Adipose tissue (tissue), 3 donors: ENCODE data around the gene KRT17. TPM values are rescaled to one million over a fixed set of nuclear protein-coding genes. Genes with fewer than 3 reads are reported as not detected.

Experiments used
- H3K27ac ChIP-seq: one replicate; pipeline ENCODE4 v1.5.1; 2013; ENCODE audit warnings: low read depth, low read length
- WGBS, 3 donors: extraction: QIAGEN DNeasy Blood & Tissue Kit; methylation state at CpG; one replicate each; pipeline ENCODE4 v1.1.7; 2013; 5-methylcytosine and 5-hydroxymethylcytosine counted together
- polyA plus RNA-seq, 3 donors: library from polyadenylated mRNA; stranded (reverse); fragments of 200-250 nt; gene quantifications; one replicate each; pipeline ENCODE4 v1.2.3, GENCODE V29; 2013
- donor health status: healthy with polysubstance abuse.
- donor health status: Bipolar disorder and iron deficiency.
- donor health status: healthy.

The KRT17 gene
- polyA plus RNA-seq, result under 1 TPM in 2 of 3 donors, not detected in 1; 0.60 to 0.70 TPM

DNA sequence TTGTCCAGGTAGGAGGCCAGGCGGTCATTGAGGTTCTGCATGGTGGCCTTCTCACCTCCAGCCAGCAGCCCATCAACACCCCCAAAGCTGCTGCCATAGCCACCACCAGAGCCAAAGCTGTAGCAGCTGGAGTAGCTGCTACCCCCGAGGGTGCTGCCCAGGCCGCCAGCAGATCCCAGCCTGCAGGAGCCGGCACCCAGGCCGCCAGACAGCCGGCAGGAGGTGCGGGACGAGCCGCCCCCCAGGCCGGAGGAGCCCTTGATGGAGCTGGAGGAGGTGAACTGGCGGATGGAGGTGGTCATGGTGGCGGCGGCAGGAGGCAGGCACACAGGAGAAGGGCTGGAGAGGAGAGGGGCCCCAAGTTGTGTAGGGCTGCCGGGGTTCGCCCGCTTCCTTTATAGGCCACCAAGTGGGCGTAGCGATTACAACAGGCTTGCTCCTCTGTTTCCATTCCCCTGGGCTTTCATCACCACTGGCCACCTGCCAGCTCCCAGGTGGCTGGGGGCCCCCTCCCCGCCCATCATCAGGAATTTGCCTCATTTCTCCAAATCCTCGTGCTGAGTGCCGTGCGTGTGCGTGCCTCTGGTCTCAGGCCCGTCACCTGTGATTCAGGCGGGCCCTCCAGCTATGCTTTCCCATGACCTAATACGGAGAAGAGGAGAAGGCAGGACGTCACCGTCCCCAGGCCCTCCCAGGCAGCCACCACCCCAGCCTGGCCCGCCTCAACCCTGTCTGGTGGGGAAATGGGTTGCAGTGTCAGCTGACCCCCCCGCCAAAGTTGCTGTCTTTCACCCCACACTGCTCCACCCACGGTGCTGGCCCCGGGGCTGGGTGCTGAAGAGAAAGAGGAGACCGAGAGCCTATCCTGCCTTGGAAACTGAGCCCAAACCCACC is at the start of gene KRT17:
TSS of gene KRT17 (minus strand) at position 368 of the 894 bp plus-strand sequence. CDS start at position 302, 66 bp downstream.
- no peak within 1 kb of the TSS for H3K27ac ChIP-seq
- WGBS, 3 donors, result 56 to 62% (median 56%) methylated on average over 30 to 32 of the region's 33 CpGs

DNA sequence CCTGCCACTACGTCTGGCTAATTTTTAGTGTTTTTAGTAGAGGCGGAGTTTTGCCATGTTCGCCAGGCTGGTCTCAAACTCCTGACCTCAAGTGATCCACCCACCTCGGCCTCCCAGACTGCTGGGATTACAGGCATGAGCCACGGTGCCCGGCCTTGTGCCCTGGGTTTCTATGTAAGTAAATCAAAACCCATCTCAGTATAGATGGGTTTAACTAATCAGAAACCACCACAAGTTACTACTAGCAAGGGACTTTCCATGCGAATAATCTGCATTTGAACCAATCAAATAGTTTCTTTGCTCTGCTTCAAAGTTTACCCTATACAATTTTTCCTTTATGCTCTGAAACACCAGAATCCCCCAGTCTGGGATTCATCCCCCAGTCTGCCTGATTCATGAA is 47.8 kb upstream of the KRT17 start:
- WGBS, 3 donors, result 91 to 94% (median 92%) methylated on average over 7 of the region's 7 CpGs
- H3K27ac ChIP-seq, result no peak overlapping the region

- WGBS, 3 donors, result 40 to 54% (median 45%) methylated on average over 23 of the region's 23 CpGs
- no peak overlapping the region for H3K27ac ChIP-seq
Measured at GRCh38 chr17:41667280-41668041, 43.1 kb upstream of the KRT17 start.

- no peak overlapping the region for H3K27ac ChIP-seq
- 0 to 2% (median 1%) methylated on average over 22 to 23 of the region's 23 CpGs for WGBS, 3 donors
Measured at GRCh38 chr17:41666708-41667279, 42.4 kb upstream of the KRT17 start.

DNA sequence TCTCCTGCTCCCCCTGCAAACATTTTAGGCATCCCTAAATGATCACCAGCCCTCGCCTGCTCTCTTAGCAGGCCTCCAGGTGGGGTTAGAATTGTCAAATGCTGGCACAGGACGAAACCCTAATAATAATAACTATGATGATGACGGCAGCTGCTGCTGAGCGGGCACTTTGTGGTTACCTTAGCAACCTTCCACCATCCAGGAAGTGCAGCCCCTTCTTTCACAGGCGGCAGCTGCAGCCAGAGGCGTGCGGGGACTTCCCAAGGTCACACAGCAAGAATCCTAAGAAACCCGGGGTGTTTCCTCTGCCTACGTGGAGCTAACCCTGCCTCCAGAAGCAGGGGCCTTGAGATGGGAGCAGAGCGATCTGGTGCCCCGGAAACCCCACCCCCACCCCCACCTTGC is 41.9 kb upstream of the KRT17 start:
- WGBS, 3 donors, result 2 to 4% (median 4%) methylated on average over 11 of the region's 11 CpGs
- no peak overlapping the region for H3K27ac ChIP-seq

DNA sequence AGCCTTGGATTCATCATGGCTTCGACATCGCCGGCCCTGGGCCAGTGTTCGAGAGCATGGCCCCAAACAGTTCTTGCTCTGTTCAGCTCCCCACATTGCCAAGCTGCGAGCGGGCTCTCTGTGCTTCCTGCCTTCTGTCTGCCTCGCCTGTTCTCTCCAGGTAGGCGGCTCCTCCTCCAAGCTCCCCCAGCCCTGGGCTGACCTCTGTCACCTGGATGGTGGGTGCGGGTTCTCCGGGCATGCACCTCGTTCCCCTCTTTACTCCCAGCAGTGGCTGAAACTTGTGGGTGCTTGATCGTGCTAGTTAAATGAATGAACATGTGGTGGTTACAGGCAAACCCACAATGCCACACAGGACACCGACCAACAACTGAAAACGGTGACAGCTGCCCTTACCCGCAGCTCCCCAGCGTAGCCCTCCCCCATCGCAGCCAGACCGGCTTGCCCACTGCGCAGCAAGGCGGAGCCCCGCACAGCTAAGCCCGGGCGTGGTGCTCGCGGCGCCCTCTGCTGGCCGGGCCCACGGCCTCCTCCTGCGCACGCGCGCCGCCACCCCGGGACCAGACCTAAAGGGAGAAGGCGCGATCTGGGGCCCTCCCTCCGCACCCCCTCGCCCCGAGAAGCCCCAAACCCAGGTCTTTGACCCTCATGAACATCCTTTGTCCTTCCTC is 41.3 kb upstream of the KRT17 start:
- H3K27ac ChIP-seq, result no peak overlapping the region
- WGBS, 3 donors, result 2% methylated on average over 38 to 39 of the region's 39 CpGs

DNA sequence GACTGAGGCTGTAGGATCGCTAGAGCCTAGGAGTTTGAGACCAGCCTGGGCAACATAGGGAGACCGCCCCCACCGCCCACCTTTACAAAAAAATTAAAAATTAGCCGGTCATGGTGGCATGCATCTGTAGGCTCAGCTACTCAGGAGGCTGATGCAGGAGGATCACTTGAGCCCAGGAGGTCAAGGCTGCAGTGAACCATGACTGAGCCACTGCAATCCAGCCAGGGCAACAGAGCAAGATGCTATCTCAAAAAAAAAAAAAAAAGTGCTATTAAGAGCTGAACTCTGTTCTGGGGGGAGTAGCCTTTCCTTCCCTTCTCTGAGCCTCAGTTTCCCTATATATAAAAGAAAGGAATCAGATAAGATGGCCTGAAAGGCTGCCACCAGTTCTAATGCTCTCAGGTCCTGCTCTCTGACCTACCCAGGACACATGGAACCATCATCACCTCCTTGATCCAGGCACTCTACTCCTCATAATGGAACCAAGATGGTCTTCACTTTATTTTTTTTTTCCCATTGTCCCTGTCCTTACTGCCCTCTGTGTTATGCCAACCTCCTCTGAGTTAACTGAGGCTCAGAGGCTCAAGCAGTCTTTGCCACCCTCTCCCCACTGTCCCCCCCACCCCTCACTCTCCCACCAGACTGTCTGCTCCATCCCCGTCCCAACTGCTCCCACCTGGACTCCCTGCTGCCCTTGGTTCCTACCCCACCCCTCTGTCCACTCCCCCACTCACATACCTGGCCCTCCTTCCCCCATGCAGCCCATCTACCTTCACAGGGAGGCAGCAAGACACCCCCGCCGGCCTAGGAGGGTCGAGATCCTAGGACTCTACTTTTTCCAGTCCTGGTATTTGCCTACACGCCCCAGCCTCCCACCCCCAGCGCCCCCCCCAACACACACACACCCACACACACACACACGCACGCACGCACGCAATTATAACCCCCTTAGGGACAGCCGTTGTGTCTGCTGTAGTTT is 40.5 kb upstream of the KRT17 start:
- H3K27ac ChIP-seq, result no peak overlapping the region
- WGBS, 3 donors, result 43 to 51% (median 43%) methylated on average over 13 to 15 of the region's 15 CpGs

DNA sequence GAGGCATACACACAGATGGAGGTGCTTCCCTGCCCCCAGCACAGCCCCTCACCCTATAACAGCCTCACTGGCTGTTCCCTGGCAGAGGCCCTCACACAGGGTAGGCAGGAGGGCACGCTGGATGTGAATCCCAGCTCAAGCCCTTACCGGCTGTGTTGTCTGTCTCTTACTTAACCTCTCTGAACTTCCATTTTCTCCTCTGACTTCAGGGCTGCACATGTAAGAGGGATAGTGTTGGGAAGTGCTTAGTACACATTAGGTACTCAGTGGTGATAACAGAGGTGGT is 39.7 kb upstream of the KRT17 start:
- H3K27ac ChIP-seq, result no peak overlapping the region
- WGBS, 3 donors, result 82 to 88% (median 88%) methylated on average over 2 of the region's 2 CpGs

DNA sequence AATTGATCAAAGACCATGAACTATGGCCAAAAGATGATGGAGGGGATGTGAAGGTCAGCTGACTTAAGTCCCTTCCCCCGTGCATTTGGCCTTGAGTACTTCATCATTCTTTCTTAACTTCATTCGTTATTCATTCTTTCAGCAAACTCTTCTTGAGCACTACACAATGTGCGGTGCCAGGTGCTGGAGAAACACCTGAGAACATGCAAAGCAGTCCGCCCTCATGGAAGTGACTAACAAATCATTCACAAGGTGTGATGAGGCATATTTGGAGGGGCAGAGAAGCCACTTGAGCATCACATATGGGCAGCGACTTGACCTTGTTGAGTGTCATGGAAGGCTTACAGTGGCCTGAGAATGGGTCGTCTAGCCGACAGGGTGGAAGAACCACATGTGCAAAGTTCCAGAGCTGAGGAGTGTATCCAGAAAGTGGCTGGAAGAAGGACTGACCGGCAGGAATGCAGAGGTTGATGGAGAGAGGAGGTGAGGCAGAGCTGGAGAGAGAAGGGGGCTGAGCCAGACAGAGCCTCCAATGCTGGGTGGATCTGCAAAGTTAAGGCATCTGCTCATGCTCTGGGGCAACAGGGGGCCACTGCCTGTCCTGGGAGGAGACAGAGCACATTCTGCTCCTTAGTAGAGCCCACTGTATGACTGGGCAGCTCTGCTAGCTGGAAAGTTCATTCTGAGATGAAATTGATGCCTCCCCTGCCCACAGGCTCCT is 39.2 kb upstream of the KRT17 start:
- no peak overlapping the region for H3K27ac ChIP-seq
- 66 to 70% (median 69%) methylated on average over 8 of the region's 8 CpGs for WGBS, 3 donors

GRCh38 chr17:41660221-41660711 is 35.9 kb upstream of the KRT17 start:
- WGBS, 3 donors, result 71 to 76% (median 76%) methylated on average over 8 of the region's 8 CpGs
- H3K27ac ChIP-seq, result no peak overlapping the region

DNA sequence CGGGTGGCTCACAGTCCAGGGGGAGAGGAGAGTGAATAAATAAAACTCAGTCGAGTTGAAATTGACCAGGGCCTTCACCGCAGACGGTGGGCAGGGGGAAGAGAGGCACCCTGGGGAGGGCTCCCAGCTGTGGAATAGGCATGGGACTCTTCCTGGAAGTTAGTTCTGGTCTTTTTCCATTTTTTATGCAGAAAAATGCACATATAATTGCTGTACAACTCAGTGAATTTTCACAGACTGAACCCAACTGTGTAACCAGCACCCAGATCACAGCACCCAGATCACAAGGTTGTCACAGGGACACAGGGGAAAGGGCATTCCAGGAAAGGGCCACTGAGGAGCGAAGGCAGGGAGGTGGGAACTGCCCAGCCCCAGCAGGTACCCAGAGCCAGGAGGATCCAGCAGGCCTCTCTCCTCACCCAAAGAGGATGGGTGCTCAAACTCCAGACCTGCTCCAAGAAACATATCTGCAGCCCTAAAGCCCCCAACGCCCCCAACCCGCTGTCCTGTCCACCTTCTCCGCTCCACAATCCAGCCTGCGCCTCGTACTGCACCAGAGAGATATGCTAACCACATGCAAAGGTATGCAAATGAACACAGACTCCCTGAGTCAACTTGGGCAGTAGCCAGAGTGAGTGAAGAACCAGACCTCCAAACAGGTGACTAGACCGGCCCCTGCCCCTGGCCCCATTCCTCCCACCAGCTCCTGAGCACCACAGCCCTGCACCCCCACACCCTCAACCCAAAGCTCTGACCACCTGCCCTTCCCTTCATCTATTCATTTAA is 35.2 kb upstream of the KRT17 start:
- WGBS, 3 donors, result 76 to 81% (median 80%) methylated on average over 11 of the region's 11 CpGs

GRCh38 chr17:41658846-41659245 is 34.5 kb upstream of the KRT17 start:
- no peak overlapping the region for H3K27ac ChIP-seq
- WGBS, 3 donors, result 68 to 81% (median 80%) methylated on average over 4 to 5 of the region's 5 CpGs

More for the DNA sequence above, 35.2 kb upstream of the KRT17 start:
- H3K27ac ChIP-seq, result no peak overlapping the region

DNA sequence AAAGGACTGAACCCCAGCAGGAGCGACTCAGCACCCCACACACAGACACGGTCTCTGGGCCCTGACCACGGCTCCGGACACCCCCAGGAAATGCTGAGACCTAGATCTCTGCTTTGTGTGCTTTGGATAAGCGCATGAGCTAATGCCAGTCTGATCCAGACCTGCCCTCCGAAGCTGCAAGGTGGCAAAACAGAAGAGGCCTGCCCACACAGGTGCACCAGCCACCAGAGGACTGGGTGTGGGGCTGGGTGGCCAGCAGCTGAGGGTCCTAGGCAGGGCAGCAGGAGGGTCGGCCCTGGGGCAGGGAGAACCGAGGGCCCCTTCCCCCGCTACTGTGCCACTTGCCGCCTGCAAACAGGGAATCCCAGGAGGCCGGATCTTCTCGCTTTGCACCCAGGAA is 33.6 kb upstream of the KRT17 start:
- H3K27ac ChIP-seq, result no peak overlapping the region
- 85 to 87% (median 87%) methylated on average over 12 of the region's 12 CpGs for WGBS, 3 donors

DNA sequence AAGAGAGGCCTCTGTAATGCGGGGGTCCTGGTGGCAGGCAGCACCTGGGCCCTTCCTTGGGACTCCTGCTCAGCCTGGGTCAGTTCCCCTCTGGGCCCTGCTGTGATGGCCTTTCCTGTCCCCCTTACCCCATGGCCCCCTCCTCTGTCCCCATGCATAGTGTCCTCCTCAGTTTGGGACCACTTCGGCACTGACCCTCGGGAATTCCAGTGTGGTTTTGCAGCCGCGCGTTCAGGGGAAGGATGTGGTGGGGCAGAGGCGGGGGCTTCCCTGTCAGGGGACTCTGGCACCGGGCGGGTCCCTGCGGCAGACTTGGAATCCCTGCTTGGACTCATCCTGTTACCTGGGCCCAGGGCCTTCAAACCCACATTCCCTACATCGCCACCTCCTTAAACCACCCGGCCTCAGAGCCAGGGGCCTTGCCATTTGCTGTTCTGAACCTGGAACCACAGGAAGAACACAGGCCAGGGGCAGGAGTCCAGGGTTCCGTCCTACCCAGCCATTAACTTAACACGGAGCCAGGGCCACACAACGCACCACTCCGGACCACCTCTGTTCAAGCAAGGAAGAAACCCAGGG is 32.9 kb upstream of the KRT17 start:
- no peak overlapping the region for H3K27ac ChIP-seq
- WGBS, 3 donors, result 63 to 87% (median 66%) methylated on average over 14 to 16 of the region's 16 CpGs

GRCh38 chr17:41656249-41657023 is 32.1 kb upstream of the KRT17 start:
- no peak overlapping the region for H3K27ac ChIP-seq
- 78 to 87% (median 82%) methylated on average over 16 of the region's 16 CpGs for WGBS, 3 donors
